SK-N-SH (cell line): Measurements from ENCODE around the gene KCNQ2. TPM values are rescaled to one million over a fixed set of nuclear protein-coding genes. Genes with fewer than 3 reads are reported as not detected.

Experiments
- CTCF ChIA-PET: fragments of 300-600, 350-600 bp; formaldehyde crosslinking; extraction: SDS; loops from one replicate; lab custom pipeline; 2021; lab: Yijun Ruan, JAX
- POLR2A ChIA-PET: fragments of 350-600 bp; sonication (Branson Sonifier 250); formaldehyde crosslinking; extraction: SDS; loops from one replicate; lab custom pipeline; 2020; ENCODE audit warnings: antibody characterized with exemption, inconsistent platforms; lab: Yijun Ruan, JAX
- DNase-seq: peaks from one replicate; pipeline ENCODE4 v3.0.0; 2012
- H2AFZ ChIP-seq: fragments of 200-600 bp; sonication (generic); 2 replicates; pipeline ENCODE4 v1.8.1; 2016; ENCODE audit warnings: antibody characterized with exemption, mild to moderate bottlenecking, low read depth
- H3F3A ChIP-seq: fragments of 200-600 bp; sonication (generic); replicated peaks from 2 replicates; pipeline ENCODE3; 2016; ENCODE audit warnings: antibody characterized with exemption, mild to moderate bottlenecking; ENCODE audit not compliant: insufficient read depth
- H3K27ac ChIP-seq, 2 experiments: fragments of 200-500 bp in 1 of 2; fragments of 200-600 bp in 1 of 2; sonication (Bioruptor generic) in 1 of 2; sonication (generic), shearing (Covaris generic) in 1 of 2; 2 replicates each; pipeline versions ENCODE4 v1.5.1 to v1.6.1; 2014 to 2016; ENCODE audit warnings: low read depth in 2 of 2, inconsistent platforms in 1 of 2, low read length in 1 of 2, mild to moderate bottlenecking in 1 of 2, mixed read lengths in 1 of 2
- H3K27me3 ChIP-seq: fragments of 200-600 bp; sonication (generic), shearing (Covaris generic); 2 replicates; pipeline ENCODE4 v1.6.1; 2016; ENCODE audit warnings: mixed run types; ENCODE audit not compliant: insufficient read depth
- H3K36me3 ChIP-seq, 2 experiments: fragments of 200-500 bp in 1 of 2; fragments of 200-600 bp in 1 of 2; sonication (Bioruptor generic) in 1 of 2; sonication (generic) in 1 of 2; replicated peaks in 1 of 2; 2 replicates each; pipeline versions ENCODE3 to v1.5.1; 2014 to 2016; ENCODE audit warnings: low read length in 1 of 2, mild to moderate bottlenecking in 1 of 2; ENCODE audit not compliant: insufficient read depth in 2 of 2, control insufficient read depth in 1 of 2
- H3K4me1 ChIP-seq, 2 experiments: fragments of 200-500 bp in 1 of 2; fragments of 200-600 bp in 1 of 2; sonication (Bioruptor generic) in 1 of 2; sonication (generic), shearing (Covaris generic) in 1 of 2; 2 replicates each; pipeline versions ENCODE4 v1.5.1 to v1.6.1; 2014 to 2016; ENCODE audit warnings: low read depth in 1 of 2, low read length in 1 of 2, mixed run types in 1 of 2; ENCODE audit not compliant: insufficient read depth in 2 of 2, control insufficient read depth in 1 of 2
- H3K4me2 ChIP-seq: fragments of 200-600 bp; sonication (generic), shearing (Covaris generic); 2 replicates; pipeline ENCODE4 v1.6.1; 2017; ENCODE audit warnings: mixed run types
- H3K4me3 ChIP-seq, 2 experiments: fragments of 200-500 bp in 1 of 2; fragments of 200-600 bp in 1 of 2; sonication (Bioruptor generic) in 1 of 2; sonication (generic), shearing (Covaris generic) in 1 of 2; 2 replicates each; pipeline versions ENCODE4 v1.5.1 to v1.8.1; 2014 to 2016; ENCODE audit warnings: low read depth in 2 of 2, inconsistent platforms in 1 of 2, low read length in 1 of 2, mild to moderate bottlenecking in 1 of 2, mixed read lengths in 1 of 2, moderate library complexity in 1 of 2
- H3K79me2 ChIP-seq: fragments of 200-600 bp; sonication (generic); 2 replicates; pipeline ENCODE4 v1.8.1; 2017; ENCODE audit warnings: mild to moderate bottlenecking; ENCODE audit not compliant: insufficient read depth
- H3K9ac ChIP-seq: fragments of 200-600 bp; sonication (generic); 2 replicates; pipeline ENCODE4 v1.6.1; 2017; ENCODE audit warnings: mixed run types
- H3K9me2 ChIP-seq: fragments of 200-600 bp; sonication (generic); 2 replicates; pipeline ENCODE4 v1.6.1; 2017; ENCODE audit warnings: mixed run types
- H3K9me3 ChIP-seq: fragments of 200-600 bp; sonication (generic); 2 replicates; pipeline ENCODE4 v1.6.1; 2017; ENCODE audit warnings: mixed run types, mild to moderate bottlenecking, moderate library complexity
- H4K20me1 ChIP-seq: fragments of 200-600 bp; sonication (generic); 2 replicates; pipeline ENCODE4 v1.6.1; 2017; ENCODE audit warnings: mild to moderate bottlenecking, mixed run types; ENCODE audit not compliant: insufficient read depth
- ELF1 ChIP-seq: IDR thresholded peaks from 2 replicates; pipeline ENCODE4 v1.4.0; 2012
- EP300 ChIP-seq, 2 experiments: IDR thresholded peaks; 2 replicates each; pipeline versions ENCODE4 v1.4.0 to v1.6.1; 2012; ENCODE audit warnings: borderline replicate concordance in 1 of 2, low read depth in 1 of 2, low read length in 1 of 2
- EZH2phosphoT487 ChIP-seq: fragments of 200-600 bp; sonication (generic); IDR thresholded peaks from 2 replicates; pipeline ENCODE4 v1.6.1; 2017; ENCODE audit warnings: low read depth, mixed run types, mild to moderate bottlenecking, antibody characterized with exemption, moderate library complexity, borderline replicate concordance
- FOXJ3 ChIP-seq: sonication (generic); formaldehyde crosslinking; IDR thresholded peaks from 2 replicates; pipeline ENCODE4 v1.5.1; 2020; ENCODE audit warnings: mild to moderate bottlenecking, missing genetic modification reagents
- FOXM1 ChIP-seq: IDR thresholded peaks from 2 replicates; pipeline ENCODE4 v1.4.0; 2012; ENCODE audit warnings: low read depth, mild to moderate bottlenecking
- GABPA ChIP-seq: IDR thresholded peaks from 2 replicates; pipeline ENCODE4 v1.4.0; 2012; ENCODE audit warnings: low read depth, mild to moderate bottlenecking
- JUND ChIP-seq: IDR thresholded peaks from 2 replicates; pipeline ENCODE4 v1.4.0; 2012
- MAX ChIP-seq: IDR thresholded peaks from 2 replicates; pipeline ENCODE4 v1.4.0; 2012; ENCODE audit warnings: low read depth
- NFIC ChIP-seq: IDR thresholded peaks from 2 replicates; pipeline ENCODE4 v1.4.0; 2012; ENCODE audit warnings: borderline replicate concordance
- NRF1 ChIP-seq: IDR thresholded peaks from 2 replicates; pipeline ENCODE4 v1.6.1; 2012; ENCODE audit warnings: low read depth, mild to moderate bottlenecking, low read length
- RAD21 ChIP-seq: IDR thresholded peaks from 2 replicates; pipeline ENCODE4 v1.6.1; 2012; ENCODE audit warnings: mild to moderate bottlenecking, low read length
- SIN3A ChIP-seq: IDR thresholded peaks from 2 replicates; pipeline ENCODE4 v1.6.1; 2012; ENCODE audit warnings: low read depth, mild to moderate bottlenecking, low read length, moderate library complexity, borderline replicate concordance
- SMC3 ChIP-seq: IDR thresholded peaks from 2 replicates; pipeline ENCODE4 v1.6.1; 2012; ENCODE audit warnings: low read depth, low read length, improper control_type of control experiment
- TCF12 ChIP-seq: IDR thresholded peaks from 2 replicates; pipeline ENCODE4 v1.4.0; 2012
- WGBS: methylation state at CpG from one replicate; pipeline ENCODE4 v1.1.6; 2017; ENCODE audit warnings: low lambda C conversion rate; 5-methylcytosine and 5-hydroxymethylcytosine counted together
- polyA plus RNA-seq, 3 experiments: library from polyadenylated mRNA; depleted of rRNA; stranded (reverse); fragments of >200 nt; gene quantifications; 2 replicates each; pipeline ENCODE4 v1.2.3, GENCODE V29; 2012
- TF ChIP-seq, protein P1 (sequence below): IDR thresholded peaks from 2 replicates; pipeline ENCODE4; 2012
- TF ChIP-seq, protein P2 (sequence below): IDR thresholded peaks from 2 replicates; pipeline ENCODE4 v1.4.0; 2012; ENCODE audit warnings: low read depth, borderline replicate concordance

Gene KCNQ2
- polyA plus RNA-seq, 1 of the 3 experiments (the other 2 are of a cell fraction), result 3.9 TPM

DNA sequence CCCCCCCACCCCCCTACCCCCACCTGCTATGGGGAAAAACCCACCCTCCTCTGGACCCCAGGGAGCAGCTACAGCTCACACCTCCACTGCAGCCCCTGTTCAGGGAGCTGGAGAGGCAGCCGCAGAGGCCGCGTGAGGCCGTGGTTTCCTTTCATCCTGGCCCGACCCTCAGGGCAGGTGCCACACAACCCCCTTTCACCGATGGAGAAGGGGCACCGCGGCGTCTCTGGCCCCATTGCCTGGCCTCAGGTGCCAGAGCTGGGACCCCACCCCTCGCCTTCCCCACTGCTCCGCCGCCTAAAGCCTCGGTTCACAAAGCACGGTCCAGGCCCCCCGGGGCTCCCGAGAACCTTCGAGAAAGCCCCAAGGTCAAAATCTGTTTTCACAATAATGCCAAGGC lies 11.8 kb upstream of the KCNQ2 start:
- WGBS, result 38% methylated on average over 17 of the region's 17 CpGs
- H3K27ac ChIP-seq, result peak overlapping the region in 1 of 2 experiments; percentile 1; a peak in 1 of 4 replicates
- no peak overlapping the region for H3K4me2 ChIP-seq
- H3F3A ChIP-seq, result no peaks in the 10 kb centered on the region
- CTCF ChIA-PET, result interaction anchor here (0.7 to 5.9 kb wide), 13 partner anchors 13 to 84 kb away, joined by 3 to 53 read pairs (median 7); partner anchors contain the start of gene PTK6
- no peaks in the 10 kb centered on the region for H3K9me3 ChIP-seq
- no peaks in the 10 kb centered on the region for H3K36me3 ChIP-seq
- POLR2A ChIA-PET, result interaction anchor here (0.8 to 1.6 kb wide), 6 partner anchors 10 to 32 kb away, joined by 3 to 9 read pairs (median 4); no protein-coding TSS in a partner anchor
- H3K9me2 ChIP-seq, result no peaks in the 10 kb centered on the region
- H3K4me3 ChIP-seq, result no peak overlapping the region
- TF ChIP-seq, protein P1, sequence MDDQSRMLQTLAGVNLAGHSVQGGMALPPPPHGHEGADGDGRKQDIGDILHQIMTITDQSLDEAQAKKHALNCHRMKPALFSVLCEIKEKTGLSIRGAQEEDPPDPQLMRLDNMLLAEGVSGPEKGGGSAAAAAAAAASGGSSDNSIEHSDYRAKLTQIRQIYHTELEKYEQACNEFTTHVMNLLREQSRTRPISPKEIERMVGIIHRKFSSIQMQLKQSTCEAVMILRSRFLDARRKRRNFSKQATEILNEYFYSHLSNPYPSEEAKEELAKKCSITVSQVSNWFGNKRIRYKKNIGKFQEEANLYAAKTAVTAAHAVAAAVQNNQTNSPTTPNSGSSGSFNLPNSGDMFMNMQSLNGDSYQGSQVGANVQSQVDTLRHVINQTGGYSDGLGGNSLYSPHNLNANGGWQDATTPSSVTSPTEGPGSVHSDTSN, result no peak
- TF ChIP-seq EZH2phosphoT487 (no peak), MAX (no peak), JUND (no peak), EP300 (IDR thresholded peaks at IDR 0.05; ENCODE audit: borderline replicate concordance in 1 of 2, low read depth in 1 of 2, low read length in 1 of 2) (no peak)
- H3K79me2 ChIP-seq, result no peaks in the 10 kb centered on the region
- DNase-seq, result no peak
- H3K27me3 ChIP-seq, result no peaks in the 10 kb centered on the region
- H2AFZ ChIP-seq, result no peak overlapping the region
- H3K9ac ChIP-seq, result no peak overlapping the region
- H4K20me1 ChIP-seq, result no peaks in the 10 kb centered on the region
- peaks cover 0 to 44% of the 10 kb centered on the region in 2 experiments; a peak in 1 of 4 replicates for H3K4me1 ChIP-seq

GRCh38 chr20:63483834-63484233 lies 11.4 kb upstream of the KCNQ2 start:
- H2AFZ ChIP-seq, result no peak overlapping the region
- no peak overlapping the region for H3K4me2 ChIP-seq
- no peaks in the 10 kb centered on the region for H3K9me3 ChIP-seq
- H3K27ac ChIP-seq, result no peak overlapping the region; a peak in 1 of 4 replicates
- H4K20me1 ChIP-seq, result no peaks in the 10 kb centered on the region
- POLR2A ChIA-PET, result interaction anchor here (0.6 to 1.6 kb wide), 6 partner anchors 13 to 261 kb away, joined by 3 to 9 read pairs (median 3); partner anchors contain the start of gene PPDPF
- TF ChIP-seq SMC3, result peak; percentile 29; the same call in 1 of the 2 replicates
- no peak for TF ChIP-seq FOXM1
- TF ChIP-seq RAD21, result peak; percentile 66
- TF ChIP-seq, all 33 proteins: peak for 2
- WGBS, result 73% methylated on average over 11 of the region's 12 CpGs
- CTCF ChIA-PET, result interaction anchor here (0.6 to 5.9 kb wide), 16 partner anchors 13 to 490 kb away, joined by 3 to 53 read pairs (median 4); partner anchors contain the start of gene PTK6
- Histone ChIP-seq H3K79me2 (no peaks in the 10 kb centered on the region), H3K9me2 (no peaks in the 10 kb centered on the region), H3K4me1 (peaks cover 0 to 48% of the 10 kb centered on the region in 2 experiments; a peak in 1 of 4 replicates), H3K4me3 (no peak overlapping the region), H3K36me3 (no peaks in the 10 kb centered on the region), H3K27me3 (no peaks in the 10 kb centered on the region), H3F3A (no peaks in the 10 kb centered on the region), H3K9ac (no peak overlapping the region)
- DNase-seq, result peak; percentile 78

GRCh38 chr20:63482021-63482587 lies 9.6 kb upstream of the KCNQ2 start:
- Histone ChIP-seq H3K4me1 (peaks cover 0 to 63% of the 10 kb centered on the region in 2 experiments; a peak in 1 of 4 replicates), H3K79me2 (no peaks in the 10 kb centered on the region), H3K27me3 (no peaks in the 10 kb centered on the region), H2AFZ (no peak overlapping the region), H3K36me3 (no peaks in the 10 kb centered on the region), H3K9me3 (no peaks in the 10 kb centered on the region), H3K4me2 (no peak overlapping the region), H3K27ac (peak overlapping the region in 1 of 2 experiments; percentile 17; a peak in 1 of 4 replicates), H4K20me1 (no peaks in the 10 kb centered on the region), H3F3A (no peaks in the 10 kb centered on the region), H3K4me3 (no peak overlapping the region), H3K9me2 (no peaks in the 10 kb centered on the region), H3K9ac (no peak overlapping the region)
- DNase-seq, result peak; percentile 64
- 66% methylated on average over 5 of the region's 11 CpGs for WGBS
- ChIA-PET POLR2A (interaction anchor here (1.2 kb wide), 1 partner anchor 12 kb away, joined by 5 read pairs; no protein-coding TSS in a partner anchor), CTCF (interaction anchor here (0.7 to 5.9 kb wide), 12 partner anchors 12 to 173 kb away, joined by 3 to 53 read pairs (median 6); no protein-coding TSS in a partner anchor)
- TF ChIP-seq NFIC (no peak), RAD21 (no peak), TCF12 (no peak), ELF1 (no peak), GABPA (no peak), NRF1 (no peak), MAX (no peak), SIN3A (no peak), FOXJ3 (CRISPR knock-in tag) (no peak)
- TF ChIP-seq, protein P2, sequence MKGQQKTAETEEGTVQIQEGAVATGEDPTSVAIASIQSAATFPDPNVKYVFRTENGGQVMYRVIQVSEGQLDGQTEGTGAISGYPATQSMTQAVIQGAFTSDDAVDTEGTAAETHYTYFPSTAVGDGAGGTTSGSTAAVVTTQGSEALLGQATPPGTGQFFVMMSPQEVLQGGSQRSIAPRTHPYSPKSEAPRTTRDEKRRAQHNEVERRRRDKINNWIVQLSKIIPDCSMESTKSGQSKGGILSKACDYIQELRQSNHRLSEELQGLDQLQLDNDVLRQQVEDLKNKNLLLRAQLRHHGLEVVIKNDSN, result no peak
- TF ChIP-seq, protein P1, result no peak
